HG03159 (cell line): Measurements from ENCODE around the gene GPR101.
A peak's percentile ranks its signal among the peaks of the same experiment; 100 is the strongest.

ENCODE experiments used
- ATAC-seq: cut with Tn5 transposase; IDR thresholded peaks from one replicate; pipeline ENCODE4 v1.9.1; 2021; ENCODE audit warnings: mild to moderate bottlenecking, moderate library complexity; ENCODE audit not compliant: unreplicated experiment

GPR101 gene

DNA sequence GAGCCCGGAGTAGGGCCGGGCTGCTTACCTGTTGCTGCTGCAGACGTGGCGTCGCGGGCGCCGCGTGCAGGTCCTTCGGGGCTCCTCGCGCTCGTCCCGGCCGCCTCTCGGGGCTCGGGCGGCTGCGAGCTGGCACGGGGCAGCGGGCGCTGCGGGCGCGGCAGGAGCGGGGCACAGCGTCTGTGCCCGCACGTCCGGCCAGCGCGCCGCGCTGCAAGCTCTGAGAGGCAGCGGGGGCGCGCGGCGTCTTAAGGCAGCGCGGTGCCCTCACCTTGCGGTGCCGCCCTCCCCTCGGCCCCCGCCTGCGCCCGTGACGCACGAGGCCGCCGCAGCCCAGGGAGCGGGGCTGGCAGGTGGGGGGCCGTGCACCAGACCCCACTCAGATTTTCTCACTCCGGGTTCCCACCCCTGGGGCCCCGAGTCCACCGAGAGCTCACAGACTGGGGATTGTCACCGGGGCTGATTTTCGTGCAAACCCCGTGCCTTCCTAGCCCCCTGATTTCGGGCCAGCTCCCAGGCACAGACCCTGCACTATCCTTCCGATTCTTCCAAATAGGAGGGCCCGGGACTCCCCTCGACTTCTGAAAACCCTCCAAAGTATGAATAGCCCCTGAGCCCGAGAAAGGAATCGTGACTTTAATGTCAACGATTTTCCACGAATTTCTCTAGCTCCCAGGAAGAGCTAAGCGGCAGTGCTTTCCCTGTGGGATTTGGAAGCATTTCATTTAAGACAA is at the start of gene GPR101:
Gene GPR101 (minus strand): TSS at position 222 of the 734 bp plus-strand sequence. CDS start 2,321 bp downstream, outside the sequence.
- no peak for ATAC-seq

DNA sequence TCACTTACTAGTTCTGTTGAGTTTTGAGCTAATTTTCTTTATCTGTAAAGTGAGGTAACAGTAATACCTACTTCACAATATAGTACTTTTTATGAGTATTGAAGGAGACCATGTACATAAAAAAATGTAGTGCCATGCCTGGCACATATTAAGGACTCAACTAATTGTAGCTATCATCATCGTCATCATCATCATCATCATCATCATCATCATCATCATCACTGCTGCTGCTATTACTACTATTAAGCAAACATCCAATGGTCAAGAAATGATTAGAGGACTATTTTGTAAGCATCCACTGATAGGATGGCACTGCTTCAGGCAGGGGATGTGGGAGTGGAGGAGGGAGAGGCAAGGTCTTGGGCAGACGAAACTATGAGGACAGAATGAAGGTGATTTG is 47.4 kb upstream of the GPR101 start:
- no peak for ATAC-seq

DNA sequence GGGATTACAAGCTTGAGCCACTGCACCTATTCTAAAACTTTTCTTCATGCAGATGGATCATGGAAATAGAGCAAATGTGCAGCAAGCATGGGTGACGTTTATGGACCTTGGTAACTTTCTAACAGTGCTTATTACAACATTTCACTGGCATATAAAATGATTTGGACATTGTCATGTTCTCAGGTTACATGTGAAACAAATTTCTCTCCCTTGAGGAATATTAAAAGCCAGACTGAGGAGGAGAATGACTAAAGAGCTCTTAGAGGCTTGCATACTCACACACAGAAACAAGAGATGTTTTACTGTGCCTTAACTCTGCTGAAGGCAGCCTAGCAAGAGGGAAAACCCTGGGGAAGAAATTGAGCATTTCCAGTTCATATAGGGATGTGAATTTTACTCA is 38.6 kb upstream of the GPR101 start:
- ATAC-seq: no peak

GRCh38 chrX:137071596-137071995 is 37.8 kb upstream of the GPR101 start:
- ATAC-seq: no peak

DNA sequence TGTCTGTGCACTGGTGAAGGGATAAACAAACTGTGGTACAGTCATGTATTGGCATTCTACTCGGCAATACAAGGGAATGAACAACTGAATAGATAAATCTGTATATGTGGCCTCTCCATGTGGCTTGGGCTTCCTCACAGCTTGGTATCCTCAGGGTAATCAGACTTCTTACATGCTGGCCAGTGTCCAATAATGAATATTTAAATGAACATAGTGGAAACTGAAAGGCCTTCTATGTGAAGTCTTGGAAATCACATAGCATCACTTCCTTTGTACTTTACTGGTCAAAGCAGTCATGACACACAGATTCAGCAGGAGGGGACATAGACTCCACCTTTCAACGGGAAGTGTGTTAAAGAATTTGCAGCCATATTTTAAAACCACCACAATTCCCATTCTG is 33.4 kb upstream of the GPR101 start:
- ATAC-seq: no peak

DNA sequence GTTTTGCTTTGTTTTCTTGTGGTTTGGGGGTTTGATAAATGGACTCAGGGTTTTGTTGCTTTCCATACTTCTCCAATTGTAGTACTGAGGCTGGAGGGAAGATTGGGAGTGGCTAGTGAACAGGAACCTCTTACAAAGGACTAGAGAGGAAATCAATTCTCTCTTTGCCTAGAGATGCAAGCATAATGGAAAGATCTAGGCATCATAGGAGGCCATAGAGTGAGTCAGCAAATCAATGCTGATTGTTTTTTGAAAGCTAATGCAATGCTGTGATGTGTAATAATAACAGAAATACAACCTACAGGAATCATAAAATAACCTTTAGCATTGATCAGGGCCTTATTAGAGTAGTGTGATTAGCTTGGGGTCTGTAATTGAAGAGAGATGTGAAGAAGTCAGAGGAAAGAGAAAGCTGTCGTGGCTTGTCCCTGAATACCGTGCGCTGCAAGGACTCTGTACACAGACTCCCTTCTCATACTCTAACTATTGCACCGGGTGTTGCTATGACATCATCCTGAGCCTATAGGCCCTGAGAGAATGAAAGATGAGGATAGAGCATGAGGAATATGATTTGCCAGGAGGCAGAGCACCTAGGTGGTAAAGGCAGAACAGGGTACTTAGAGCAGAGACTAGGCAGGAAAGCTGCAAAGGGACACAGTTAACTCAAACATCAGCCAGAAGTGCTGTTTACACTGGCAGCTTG is 29.3 kb upstream of the GPR101 start:
- ATAC-seq: no peak

DNA sequence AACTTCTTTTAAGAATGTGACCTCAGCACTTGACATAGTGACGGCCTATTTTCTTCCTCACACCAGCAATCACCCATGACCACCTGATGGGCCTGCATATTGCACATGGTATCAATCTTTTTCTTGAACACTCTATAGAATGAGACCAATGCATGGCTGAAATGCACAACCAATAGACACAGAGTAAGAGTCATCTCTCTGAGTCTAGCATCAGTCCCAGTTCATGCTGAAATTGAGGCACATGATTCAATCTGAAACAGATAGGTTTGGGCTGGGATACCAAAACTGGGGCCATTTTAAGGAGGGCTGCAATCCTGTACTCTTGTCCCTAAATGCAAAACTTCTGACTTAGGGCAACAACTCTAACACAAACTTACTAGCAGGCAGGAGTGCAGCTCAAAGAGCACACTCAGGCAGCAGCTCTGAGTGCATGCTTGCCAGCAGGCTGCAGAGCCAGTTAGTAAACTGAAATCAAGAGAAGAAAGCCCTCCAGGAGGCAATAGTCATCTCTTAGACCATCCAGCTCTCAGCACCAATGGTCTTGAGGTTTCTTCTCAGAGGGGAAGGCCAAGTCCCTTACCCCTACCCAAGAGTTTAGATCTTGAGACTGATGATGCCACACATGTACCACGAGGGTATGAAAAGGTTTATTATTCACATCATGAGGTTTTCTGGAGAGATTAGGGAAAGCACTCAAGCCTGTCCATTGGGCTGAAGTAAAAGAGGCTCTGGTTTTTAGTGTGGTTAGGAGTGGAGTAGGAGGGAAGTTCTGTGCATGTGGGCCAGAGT is 24.7 kb upstream of the GPR101 start:
- no peak for ATAC-seq

DNA sequence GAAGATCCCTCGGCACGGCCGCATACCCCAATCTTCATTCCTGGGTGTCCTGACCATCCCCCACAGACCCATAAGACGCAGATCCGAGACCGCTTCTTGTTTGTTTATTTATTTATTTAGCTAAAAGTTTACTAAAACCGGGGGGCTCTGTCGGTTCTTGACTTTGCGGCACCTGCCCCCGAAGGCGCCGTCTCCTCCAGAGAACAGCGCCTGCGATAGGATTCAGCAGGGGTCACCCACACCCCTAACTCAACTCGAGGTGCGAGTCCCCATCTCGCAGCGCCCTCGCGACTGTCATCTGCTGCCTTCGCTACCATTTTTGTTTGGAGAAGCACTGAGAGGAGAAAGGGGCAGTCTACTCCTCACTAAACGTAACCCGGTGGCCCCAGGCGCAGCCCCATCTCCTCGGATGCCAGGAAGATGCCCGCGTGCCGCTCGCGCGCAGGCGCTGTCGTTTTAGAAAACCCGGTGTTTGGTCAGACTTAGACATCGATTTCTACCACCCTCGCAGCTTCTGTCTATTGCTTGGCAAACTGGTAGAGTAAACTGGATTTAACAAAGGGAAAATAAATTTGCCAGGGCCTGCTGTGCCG is 18.9 kb upstream of the GPR101 start:
- ATAC-seq: no peak

DNA sequence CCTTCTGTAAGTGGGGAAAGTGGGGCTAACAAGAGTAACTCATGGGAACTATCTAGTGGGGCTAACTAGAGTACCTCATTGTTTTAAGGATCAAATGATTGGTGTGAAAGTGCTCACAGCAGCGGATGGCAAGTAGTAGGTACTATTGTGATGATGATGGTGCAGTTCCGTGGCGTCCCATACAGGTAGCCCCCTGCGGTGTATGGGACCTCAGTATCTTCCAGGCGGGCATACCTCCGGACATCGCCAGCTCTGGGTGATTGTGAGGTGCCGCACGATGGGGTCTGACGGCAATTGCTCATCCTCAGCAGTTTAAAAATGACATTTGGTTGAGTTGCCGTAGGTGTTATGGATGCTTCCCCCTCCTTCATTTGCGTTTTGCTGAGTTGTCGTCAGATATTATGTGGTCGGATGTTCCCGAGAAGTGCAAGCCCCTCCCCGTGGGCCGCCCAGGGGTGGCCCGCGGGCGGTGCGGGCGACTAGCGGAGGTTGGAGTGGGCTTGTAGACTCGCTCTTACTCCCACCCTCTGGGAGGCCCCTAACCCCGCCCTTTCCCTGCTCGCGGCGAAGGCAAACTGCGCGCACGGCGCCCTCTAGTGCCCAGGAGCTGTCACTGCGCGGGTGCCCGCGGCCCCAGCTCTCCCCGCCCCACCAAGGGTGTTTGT is 18.3 kb upstream of the GPR101 start:
- peak; percentile 96 for ATAC-seq

DNA sequence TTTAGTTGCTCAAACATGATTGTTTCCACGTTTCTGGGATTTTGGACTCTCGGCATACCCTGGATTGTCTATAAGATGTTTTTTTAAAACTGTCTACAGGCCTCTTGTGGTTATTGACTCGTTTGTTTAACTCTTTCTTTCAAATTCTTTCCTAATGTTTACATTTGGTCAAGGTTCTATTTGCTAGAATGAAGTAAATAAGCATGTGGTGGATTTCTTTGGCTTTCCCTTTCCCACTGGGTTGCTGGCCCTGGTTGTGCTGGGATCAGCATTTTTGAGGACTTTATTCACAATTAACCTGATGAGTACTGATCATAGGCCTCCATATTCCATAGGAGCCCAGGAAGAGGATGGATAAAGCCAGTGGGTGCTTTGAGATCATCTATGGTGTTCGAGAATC is 11.1 kb upstream of the GPR101 start:
- ATAC-seq: no peak

DNA sequence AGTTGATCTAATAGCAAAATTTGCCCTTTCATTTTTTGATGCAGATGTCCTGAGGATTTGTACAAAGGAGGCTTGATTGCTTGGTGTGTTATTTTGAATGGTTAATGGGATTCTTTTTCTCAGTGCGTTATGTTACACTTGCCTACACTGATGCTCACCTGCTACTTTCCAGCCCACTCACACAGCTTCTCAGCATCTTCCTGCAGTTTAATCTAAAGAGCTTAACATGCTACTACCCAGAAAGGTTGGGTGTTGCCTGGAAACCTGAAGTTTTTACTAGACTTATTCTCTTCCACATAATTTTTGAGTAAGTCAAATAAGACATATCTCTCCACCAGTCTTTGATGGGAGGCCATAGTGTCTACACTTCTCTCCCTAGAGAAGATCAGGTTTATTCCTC is 9.9 kb upstream of the GPR101 start:
- ATAC-seq: no peak

- no peak for ATAC-seq
Measured at GRCh38 chrX:137041329-137041728, 7.5 kb upstream of the GPR101 start.

GRCh38 chrX:137040113-137040794 is 6.5 kb upstream of the GPR101 start:
- no peak for ATAC-seq

DNA sequence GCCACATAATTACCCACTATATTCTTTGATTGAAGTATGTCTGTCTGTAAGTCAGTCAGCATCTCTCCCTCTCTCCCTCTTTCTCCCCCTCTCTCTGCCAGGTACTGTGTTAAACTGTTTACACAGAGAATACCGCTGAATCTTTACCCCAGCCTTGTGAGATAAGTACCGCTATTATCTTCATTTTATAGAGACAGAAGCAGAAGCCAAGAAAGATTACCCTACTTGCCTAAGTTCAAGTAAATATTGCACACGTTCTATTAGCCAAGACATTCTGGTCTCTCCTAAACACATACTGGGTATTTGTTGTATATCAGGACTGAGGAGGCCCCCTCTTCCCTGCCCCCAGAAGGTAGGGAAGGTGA is 695 bp upstream of the GPR101 start:
- no peak for ATAC-seq

DNA sequence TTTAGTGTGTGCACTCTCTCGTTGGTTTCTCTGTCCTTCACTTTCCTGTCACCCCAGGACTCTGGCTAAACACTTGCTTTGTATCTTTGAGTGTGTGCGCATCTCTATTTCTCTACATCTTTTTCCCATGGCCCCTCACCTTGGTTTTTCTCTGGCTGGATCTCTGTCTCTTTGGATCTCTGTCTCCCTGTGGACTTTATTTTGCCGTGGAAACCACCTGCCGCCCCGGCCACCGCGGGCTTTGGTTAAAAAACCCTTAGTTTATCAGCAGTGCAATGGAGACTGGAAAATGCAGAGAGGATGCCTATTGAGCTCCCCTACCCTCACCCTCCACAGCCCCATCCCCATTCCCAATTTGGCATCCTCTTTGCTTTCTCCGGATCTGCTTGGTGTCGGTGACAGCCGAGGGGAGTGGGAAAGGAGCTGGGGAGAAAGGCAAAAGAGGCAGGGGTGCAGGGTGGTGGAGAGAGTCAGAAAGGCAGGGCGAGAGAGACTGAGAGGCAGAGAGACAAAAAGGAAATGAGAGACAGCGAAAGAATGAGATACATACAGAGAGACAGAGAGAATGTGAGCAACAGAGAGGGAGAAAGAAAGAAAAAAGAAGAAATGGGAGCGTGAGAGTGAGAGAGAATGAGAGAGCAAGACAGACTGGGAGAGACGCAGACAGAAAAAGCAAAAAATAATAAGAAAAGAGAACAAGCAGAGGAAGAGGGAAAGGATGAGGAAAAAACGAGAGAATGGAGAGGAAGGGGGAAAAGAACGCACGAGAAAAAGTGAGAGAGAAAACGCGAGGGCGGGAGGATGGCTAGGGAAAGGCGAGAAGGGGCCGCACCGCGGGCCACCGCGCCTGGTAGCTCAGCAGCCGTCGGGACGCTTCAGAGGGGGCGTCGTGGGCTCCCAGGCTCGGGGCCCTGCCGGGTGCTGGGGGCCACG is 688 bp downstream of the GPR101 start:
- no peak for ATAC-seq

GRCh38 chrX:137032341-137032694 is 1.5 kb downstream of the GPR101 start:
- no peak for ATAC-seq

DNA sequence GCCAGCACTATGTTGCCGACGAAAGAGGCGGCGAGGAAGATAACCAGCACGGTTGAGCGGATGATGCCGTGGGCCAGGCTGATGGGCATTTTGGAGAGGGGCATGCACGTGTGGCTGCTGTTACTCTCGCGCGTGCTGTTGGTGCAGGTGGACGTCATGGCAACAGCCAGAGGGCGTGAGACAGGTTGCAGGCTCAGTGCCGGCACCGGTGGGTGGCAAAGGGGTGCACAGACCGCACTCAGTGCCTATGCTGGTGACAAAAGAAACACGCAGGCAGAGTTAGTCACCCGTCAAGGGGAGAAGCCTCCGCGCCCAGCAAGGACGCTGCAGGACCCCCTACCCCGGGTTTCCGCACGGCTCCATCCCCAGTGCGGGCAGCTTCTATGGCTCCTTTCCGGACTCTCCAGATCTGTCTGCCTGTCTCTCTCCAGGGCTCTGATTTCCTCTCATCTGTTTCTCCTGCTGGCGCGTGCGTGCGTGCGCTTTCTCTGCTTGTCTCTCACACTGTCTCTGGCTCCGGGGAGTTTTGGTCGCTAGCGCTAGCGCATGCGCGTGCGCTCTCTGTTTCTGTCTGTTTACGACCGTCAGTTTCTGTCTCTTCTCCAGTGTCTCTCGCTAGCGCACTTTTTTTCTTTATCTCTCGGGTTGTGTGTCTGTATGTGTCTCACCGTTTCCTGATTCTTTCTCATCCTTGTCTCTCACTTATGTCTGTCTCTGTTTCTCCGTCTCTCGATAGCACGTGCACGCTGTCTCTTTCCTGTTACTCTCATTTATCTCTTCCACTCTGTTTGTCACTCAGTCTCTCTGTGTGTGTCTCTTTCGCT is 2.1 kb downstream of the GPR101 start:
- ATAC-seq: peak; percentile 79

DNA sequence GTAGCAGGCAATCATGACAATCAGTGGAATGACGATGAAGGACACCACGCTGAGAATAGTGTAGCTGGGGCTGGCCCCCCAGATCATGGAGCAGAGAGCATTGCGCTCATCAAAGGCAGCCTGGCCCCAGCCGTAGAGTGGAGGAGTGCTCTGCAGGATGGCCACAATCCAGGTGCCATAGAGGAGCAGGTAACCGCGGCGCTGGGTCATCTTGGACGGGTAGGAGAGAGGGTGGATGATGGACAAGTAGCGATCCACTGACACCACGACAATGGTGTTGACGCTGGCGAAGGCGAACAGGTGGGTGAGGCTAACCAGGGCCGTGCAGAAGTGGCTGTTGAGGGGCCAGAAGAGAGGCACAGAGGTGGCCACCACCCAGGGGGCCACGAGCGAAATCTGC is 2.8 kb downstream of the GPR101 start:
- ATAC-seq: no peak

DNA sequence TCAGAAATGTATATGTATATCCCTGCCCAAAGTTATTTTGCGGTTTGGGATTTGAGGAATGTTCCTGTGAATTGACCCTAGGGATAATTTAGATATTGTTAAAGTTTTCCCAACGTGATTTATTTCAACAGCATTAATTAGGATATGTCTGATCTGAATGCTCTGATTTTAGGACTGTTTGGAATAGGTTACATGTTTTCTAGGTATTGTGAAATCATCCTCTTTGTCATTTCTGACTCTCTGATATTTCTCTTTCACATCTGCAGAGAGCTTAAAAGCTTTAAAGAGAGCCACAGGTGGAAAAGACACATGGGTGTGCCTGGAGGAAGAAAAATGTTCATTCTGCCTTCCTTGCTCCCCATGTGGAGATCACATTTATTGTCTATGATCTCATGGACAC is 5.1 kb downstream of the GPR101 start:
- no peak for ATAC-seq
